Panc1 (cell line): Measurements from ENCODE around the gene CTNND2.

Experiments
- POLR2AphosphoS5 ChIP-seq: IDR thresholded peaks from 2 replicates; pipeline ENCODE4 v1.6.1; 2012; ENCODE audit warnings: mild to moderate bottlenecking, low read depth, low read length, moderate library complexity
- TF ChIP-seq, protein P1 (sequence below), 2 experiments: IDR thresholded peaks; 2 replicates each; pipeline ENCODE4 v1.6.1; 2011 to 2012; ENCODE audit warnings: low read depth in 2 of 2, control low read depth in 1 of 2, low read length in 1 of 2, mild to moderate bottlenecking in 1 of 2, moderate library complexity in 1 of 2; ENCODE audit not compliant: insufficient read depth in 1 of 2

DNA sequence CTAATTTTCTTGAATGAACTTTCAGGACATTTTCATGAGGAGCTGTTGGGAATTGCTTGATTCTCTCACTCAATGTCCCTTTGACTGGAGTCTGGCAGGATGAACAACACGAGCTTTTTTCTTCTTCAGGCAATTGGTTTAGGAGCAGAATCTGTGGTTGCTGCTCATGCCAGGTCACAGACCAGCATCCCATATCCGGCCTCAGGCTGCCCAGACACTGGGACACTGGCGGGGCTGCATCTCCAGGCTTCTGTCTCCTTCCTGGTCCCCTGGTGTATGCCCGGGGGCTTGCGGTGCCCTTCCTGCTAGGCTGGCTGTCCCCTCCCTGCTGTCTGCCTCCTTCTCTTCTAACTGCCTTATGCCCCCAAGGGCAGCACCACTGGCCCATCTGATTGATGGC lies 831.7 kb downstream of the CTNND2 start:
- TF ChIP-seq, protein P1, sequence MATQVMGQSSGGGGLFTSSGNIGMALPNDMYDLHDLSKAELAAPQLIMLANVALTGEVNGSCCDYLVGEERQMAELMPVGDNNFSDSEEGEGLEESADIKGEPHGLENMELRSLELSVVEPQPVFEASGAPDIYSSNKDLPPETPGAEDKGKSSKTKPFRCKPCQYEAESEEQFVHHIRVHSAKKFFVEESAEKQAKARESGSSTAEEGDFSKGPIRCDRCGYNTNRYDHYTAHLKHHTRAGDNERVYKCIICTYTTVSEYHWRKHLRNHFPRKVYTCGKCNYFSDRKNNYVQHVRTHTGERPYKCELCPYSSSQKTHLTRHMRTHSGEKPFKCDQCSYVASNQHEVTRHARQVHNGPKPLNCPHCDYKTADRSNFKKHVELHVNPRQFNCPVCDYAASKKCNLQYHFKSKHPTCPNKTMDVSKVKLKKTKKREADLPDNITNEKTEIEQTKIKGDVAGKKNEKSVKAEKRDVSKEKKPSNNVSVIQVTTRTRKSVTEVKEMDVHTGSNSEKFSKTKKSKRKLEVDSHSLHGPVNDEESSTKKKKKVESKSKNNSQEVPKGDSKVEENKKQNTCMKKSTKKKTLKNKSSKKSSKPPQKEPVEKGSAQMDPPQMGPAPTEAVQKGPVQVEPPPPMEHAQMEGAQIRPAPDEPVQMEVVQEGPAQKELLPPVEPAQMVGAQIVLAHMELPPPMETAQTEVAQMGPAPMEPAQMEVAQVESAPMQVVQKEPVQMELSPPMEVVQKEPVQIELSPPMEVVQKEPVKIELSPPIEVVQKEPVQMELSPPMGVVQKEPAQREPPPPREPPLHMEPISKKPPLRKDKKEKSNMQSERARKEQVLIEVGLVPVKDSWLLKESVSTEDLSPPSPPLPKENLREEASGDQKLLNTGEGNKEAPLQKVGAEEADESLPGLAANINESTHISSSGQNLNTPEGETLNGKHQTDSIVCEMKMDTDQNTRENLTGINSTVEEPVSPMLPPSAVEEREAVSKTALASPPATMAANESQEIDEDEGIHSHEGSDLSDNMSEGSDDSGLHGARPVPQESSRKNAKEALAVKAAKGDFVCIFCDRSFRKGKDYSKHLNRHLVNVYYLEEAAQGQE (IDR thresholded peaks at IDR 0.05; ENCODE audit: insufficient read depth in 1 of 2, low read depth in 2 of 2, low read length in 1 of 2), result no peak
- no peak for TF ChIP-seq POLR2AphosphoS5
